Measurements from ENCODE around the gene MTO1.

- TF ChIP-seq CTCF (IDR thresholded peaks at IDR 0.05), result no peak
- no peak for TF ChIP-seq POLR2A (IDR thresholded peaks at IDR 0.05)
Measured at GRCh38 chr6:73538116-73538779, 76.7 kb downstream of the MTO1 start.
